ENCODE measurements around the gene KCNJ12.

Gene KCNJ12

GRCh38 chr17:21370430-21370829 is 5.7 kb upstream of the KCNJ12 start:
- no peak for DNase-seq

GRCh38 chr17:21371511-21372081 is 4.6 kb upstream of the KCNJ12 start:
- no peak for DNase-seq

GRCh38 chr17:21372256-21372954 is 3.8 kb upstream of the KCNJ12 start:
- DNase-seq, result no peak

DNA sequence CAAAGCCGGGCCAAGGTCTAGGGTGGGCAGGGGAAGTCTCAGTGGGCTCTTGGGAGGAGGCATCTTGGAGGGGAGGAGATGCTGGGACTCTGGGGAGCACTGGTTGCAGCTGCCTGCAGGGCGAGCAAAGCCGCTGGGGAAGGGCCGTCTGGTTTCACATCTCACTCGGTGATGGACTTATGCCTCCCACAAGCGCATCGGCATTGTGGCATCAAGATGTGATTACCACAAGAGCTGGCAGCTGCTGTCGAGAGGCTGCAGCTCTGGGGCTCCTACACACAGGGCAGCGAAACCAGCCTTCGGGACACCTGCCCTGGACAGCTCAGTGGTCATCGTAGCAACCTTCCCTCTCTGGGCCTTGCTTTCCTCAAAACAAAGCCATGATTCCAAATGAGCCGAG is 3.1 kb upstream of the KCNJ12 start:
- peak; percentile 15 for DNase-seq

GRCh38 chr17:21373696-21374440 is 2.3 kb upstream of the KCNJ12 start:
- DNase-seq, result no peak

DNA sequence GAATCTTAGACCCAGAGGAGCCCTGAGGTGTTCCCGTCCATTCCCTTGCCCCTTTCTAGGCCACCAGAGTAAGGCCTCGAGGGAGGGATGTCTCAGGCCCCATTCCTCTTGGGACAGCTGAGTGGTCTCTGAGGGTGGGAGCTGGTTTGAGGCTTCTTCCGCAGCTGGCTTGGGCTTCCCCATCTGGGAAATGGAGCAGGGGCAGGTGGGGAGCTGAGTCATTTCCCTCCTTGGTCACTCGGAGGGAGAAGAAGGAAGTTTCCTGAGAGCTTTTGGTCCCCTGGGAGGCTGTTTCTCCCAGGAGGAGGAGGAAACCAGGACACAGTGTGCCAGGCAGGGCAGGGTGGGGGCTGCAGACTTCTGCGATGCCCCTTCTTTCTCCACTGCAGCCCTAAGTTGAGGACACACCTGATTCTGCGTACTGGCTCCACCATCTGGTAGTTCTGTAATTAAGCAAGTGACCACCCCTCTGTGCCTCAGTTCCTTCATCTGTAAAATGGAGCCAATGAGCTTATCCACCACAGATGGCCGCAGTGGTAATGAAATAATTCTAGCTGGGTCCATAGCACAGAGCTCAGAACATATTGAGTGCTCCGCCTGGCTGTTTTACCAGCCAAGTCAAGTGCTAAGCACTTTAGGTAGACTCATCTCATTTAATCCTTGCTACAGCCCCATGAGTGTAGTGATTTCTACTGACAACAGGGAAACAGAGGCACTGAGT is 1.6 kb upstream of the KCNJ12 start:
- DNase-seq, result no peak

DNA sequence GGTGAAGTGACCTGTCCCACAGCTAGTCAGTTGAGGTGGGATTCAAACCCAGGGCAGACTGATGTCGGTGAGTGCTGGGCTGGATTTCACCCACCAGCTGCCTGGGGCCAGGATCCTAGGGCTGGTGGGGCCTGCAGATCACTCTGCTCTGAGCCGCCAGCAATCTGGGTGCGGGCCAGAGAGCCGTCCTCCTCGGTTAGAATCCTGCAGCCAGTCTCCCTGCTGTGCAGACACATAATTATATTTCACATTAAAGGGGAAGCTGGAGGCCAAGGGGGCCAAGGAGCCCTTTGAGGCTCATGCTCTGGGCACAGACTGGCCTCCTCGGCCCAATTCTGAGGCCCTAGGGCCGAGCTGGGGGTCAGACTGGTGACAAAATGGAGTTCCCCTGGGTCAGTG is 996 bp upstream of the KCNJ12 start:
- no peak for DNase-seq

GRCh38 chr17:21375757-21376080 is 438 bp upstream of the KCNJ12 start:
- peak; percentile 32 for DNase-seq

- DNase-seq, result peak; percentile 43
Observed at GRCh38 chr17:21376759-21377690, 868 bp downstream of the KCNJ12 start.

DNA sequence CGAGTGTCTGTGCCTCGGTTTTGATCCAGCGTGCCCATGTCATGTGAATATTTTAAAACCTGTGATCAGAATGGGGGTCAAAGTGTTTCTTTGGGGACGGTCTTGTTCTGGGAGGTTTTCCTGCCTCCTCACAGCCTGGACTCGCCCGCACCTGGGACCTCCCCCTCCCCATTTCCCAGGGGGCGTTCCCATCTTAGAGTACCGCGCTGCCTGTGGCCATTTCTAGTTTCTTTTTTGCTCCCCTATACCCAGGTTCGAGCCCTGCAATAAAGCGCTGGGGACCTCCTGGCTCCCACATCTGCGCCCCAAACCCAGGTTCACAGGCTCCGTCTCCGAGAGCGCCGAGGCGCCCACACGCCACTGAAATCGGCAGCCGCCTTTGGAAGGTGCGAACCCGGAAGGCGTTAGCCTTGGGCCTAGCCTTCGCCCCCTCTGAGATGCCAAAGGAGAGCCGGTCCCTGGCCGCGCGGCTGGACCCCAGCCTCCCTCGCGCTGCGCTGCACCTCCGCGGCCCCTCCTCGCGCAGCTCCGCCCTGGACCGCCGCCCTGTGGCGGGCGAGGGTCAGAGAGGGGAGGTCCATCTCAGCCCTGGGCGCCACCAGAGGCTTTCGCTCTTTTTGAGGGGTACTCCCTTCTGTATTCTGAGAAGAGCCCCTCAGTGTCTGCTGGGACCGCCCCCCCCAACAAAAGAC is 1.7 kb downstream of the KCNJ12 start:
- DNase-seq, result no peak

DNA sequence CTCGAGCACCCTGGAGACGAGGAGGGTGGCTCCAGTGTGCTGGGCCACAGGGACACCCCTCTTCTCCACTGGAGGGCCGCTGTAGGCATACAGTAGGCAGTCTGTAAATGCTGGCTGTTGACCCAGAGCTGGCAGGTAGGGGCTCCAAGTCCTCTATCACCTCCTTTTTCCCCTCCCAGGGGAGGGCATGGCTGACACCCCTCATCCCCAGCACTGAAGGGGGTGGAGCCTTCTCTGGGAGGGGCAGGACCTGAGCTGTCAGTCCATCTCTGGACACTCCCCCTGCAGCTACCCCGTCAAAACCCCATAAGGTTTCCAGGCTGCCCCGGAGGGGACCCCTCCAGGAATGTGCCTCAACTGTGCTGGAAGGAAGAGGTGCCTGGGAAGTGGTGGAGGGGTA is 2.4 kb downstream of the KCNJ12 start:
- no peak for DNase-seq

GRCh38 chr17:21379080-21379711 is 3.0 kb downstream of the KCNJ12 start:
- DNase-seq, result no peak

GRCh38 chr17:21380659-21381058 is 4.5 kb downstream of the KCNJ12 start:
- no peak for DNase-seq

GRCh38 chr17:21381076-21381706 is 5.0 kb downstream of the KCNJ12 start:
- no peak for DNase-seq

DNA sequence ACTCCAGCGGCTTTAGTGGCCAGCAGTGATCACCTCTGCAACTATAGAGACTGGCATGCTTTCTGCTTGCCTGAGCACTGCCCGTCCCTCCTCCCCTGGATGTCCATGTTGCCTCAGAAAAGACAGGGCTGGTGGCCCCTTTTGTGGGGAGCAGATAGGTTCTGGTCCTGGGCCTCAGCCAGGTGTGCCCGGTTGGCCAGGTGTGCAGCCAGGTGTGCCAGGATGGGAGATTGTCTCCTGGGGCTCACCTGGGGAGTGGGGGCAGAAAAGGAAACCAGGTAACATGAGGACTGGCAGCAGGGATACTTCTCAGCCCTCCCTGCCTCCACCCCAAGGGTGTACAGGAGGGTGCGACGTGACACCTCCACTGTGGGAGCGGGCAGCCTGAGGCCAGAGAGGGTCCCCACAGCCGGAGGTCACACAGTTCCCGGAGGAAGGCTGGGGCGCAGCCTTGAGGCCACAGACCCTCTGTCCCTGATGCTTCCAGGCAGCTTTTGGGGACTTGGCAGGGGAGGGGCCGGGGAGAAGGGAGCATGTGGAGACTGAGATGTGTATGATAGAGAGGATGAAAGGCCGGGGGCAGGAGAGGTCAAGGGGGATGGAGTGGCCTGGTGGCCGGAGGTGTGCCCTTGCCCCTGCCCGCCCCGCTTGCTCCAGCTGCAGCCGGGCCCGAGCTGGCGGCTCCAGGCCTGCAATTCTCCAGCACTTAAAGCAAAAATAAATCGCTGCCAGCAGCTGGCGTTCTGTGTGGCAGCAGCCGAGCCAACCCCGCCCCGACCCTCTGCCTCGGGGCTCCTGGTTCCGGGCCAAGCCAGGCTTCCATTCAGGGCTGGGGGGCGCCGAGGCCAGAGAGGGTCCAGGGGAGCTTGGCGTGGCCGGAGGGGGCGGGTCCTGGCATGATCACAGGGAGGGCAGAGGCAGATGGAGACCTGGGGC is 6.7 kb downstream of the KCNJ12 start:
- DNase-seq, result no peak

GRCh38 chr17:21385281-21385845 is 9.2 kb downstream of the KCNJ12 start:
- DNase-seq, result no peak

DNA sequence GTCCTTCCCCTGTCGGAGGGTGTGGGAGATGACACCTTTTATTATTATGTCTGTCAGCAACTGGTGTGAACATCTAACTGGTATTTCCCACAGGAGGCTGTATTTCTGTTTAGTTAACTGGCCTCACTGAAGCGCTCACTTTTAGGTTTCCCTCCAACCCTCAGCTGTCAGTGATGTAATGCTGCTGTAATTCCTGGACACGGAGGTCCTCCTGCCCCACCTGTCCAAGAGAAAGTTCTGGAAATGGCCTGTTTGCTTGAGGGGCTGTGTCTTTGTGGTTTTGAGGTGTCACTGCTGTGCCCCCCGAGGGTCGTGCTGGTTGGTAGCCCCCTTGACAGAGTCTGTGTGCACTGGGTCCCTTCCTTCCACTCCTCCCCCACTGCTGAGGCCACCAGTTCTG is 11.5 kb downstream of the KCNJ12 start:
- DNase-seq, result no peak

DNA sequence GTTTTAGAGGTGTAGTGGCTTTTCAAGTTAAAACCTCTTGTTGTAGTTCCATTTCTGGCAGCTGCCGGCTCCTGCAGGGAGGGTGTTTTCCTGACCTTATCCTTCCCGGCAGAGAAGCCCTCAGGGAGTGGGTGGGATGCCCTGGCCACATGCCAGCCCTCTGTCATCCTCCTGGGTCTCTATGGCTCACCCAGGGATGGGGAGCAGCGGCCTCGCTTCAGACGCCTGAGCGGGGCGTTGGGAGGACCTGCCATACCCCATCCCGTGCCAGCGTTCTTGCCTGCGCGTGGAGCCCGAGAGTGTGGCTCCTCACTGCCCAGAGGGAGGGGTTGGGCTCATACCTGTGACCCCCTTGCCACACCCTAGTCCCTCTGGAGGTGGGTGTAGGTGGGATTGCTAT is 11.9 kb downstream of the KCNJ12 start:
- DNase-seq, result no peak

- DNase-seq, result no peak
Observed at GRCh38 chr17:21388944-21389343, 12.8 kb downstream of the KCNJ12 start.
